GM21526 (cell line): Measurements from ENCODE around the gene DTX3.
"Not testable (repeated sequence)": the region's sequence is repeated elsewhere in the genome, so short reads cannot be mapped to it uniquely, and the experiment has no call there.

Source experiments
- ATAC-seq: cut with Tn5 transposase; IDR thresholded peaks from one replicate; pipeline ENCODE4 v1.9.1; 2021; ENCODE audit warnings: moderate library complexity; ENCODE audit not compliant: unreplicated experiment, low FRiP score

DTX3 gene

DNA sequence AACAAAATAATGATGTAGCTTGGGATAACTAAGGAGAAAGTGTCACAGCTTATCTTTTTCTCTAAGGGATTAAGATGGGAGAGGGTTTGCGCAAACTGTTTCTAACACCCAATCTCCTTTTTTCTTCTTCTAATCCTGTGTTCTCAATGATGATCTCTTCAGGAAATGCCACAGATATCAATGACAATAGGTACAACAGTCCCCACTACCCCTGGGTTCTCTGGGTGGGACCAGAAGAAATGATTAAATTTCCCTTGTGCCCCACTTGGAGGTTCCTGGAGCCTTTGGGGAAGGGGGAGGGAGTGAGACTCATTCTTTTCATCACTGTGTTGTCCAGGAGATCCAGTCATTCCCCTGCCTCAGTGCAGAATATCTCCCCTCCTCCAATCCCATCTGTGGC, 22.2 kb upstream of the DTX3 start:
- no peak for ATAC-seq

DNA sequence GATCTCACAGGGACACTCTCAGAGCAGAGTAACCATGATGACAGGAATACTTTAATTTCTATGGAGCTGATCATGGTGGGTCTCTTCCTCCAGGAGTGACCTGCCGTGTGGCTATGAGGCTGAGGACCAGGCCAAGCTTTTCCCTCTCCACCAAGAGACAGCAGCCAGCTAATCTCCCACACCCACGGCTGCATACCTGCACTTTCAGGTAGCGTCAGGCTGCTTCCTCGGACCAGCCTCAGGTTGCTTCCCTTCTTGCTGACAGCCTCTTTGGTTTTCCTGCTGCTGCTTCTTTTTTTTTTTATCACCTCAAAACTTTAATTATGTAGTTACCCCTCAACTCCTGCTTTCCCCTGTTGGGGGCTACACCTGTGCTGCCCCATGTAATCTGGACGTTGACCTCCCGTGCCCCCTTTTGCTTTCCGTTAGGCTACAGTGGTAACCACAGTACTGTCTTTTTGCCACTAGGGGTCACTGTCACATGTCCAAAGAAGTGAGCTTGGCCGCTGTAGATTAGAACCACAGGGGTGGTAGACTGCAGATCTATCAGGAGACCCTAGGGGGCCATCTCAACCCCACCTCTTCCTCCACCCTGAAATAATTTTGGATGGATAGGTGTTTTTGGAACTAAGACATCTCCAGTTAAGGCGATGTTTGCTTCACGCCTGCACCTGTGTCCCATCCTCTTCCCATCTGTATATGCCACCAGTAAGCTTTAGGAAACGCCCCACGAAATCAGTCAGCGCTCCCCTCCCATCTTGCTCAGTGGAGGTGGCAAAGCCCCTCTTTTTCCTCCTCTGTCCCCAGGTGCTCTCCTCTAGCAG, 21.4 kb upstream of the DTX3 start:
- peak; percentile 88 for ATAC-seq

DNA sequence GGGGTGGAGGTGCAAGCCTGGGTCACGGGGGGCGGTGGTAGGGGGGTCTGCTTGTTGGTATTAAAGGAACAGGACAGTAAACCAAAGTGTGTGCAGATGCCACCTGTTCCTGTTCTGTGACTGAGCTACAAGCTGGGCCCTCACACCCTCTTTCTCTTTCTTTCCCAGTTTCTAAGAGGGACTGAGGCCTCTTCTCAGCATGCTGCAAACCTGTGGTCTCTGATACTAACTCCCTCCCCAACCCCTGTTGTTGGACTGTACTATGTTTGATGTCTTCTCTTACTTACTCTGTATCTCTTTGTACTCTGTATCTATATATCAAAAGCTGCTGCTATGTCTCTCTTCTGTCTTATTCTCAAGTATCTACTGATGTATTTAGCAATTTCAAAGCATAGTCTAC, 20.6 kb upstream of the DTX3 start:
- no peak for ATAC-seq

DNA sequence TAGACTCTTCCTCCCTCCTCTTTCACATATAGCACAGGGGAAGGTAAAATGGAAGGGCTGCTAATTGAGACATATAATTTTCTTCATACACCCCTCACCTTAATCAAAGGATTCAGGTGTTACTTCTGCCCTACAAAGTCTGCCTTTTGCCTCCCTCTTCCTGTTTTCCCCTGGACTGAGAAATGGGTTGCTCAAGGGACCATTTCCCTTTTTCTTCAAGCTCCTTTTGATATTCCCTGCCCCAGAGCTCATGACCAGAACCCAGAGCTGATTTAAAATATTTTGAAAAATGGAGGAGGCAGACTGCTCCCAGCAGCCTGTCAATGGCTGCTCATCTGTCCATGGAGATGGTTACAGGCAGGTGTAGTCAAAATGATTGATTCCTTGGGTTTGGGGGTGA, 19.9 kb upstream of the DTX3 start:
- no peak for ATAC-seq

DNA sequence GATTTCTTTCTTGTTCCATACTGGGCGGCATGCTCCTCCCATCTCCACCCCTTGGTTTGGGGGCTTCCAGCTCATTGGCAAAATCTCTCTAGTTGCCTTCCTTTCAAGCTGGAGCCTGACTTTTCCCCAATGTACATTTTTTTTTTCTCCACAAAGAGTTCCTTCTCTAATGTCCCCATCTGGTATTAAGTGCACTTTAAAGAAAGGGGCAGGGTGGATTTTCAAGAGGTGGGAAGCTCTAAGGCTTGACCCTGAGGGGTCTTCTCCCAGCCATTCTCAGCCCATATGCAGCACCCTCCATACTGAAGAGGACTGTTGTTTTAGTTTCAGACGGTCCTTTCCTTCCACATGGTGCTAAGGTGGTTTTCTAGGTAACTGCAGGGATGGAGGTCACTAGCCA, 19.5 kb upstream of the DTX3 start:
- no peak for ATAC-seq

DNA sequence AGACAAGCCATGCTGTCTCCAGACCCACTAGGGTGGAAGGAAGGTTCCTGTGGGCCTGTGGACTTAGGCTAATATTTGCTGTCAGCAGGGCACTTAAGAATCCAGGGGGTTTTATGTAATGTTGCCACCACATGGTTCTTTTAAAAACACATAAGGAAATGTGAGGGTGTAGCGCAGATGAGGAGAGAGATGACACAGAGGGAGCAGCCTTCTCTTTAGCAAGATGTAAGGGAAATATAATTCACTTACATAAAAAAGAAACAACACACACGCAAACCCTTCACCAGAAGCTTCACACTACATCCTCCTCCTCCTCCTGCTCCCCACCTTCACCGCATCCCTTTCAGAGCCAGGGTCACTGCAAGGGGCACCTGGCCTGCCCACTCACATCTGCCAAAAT, 18.5 kb upstream of the DTX3 start:
- no peak for ATAC-seq

DNA sequence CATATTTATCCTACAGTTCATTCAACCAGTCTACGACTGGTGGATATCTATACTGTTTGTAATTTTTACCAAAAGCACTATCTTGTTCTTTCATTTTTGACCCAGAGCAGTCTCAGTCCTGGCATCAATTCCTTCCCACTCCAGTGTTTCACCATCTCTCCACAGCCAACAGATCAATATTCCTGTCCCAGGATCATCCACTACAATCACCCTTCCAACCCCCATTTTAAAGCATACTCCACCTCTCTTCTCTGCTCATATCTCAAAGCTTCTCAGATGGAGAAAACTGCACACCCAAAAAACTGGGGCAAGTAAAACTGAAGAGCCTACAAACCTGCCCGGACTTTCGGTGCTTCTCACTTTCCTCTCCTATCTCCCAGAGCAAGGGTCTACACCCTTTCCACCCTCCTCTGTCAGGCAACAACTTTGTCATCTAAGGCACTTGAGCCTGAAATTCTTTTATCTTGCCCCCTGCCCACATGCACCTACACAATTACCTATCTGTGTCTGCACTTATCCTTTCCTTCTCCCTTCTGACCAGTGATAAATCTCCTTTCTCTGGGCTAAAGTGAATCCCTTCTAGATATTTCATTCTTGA, 17.7 kb upstream of the DTX3 start:
- ATAC-seq: no peak

DNA sequence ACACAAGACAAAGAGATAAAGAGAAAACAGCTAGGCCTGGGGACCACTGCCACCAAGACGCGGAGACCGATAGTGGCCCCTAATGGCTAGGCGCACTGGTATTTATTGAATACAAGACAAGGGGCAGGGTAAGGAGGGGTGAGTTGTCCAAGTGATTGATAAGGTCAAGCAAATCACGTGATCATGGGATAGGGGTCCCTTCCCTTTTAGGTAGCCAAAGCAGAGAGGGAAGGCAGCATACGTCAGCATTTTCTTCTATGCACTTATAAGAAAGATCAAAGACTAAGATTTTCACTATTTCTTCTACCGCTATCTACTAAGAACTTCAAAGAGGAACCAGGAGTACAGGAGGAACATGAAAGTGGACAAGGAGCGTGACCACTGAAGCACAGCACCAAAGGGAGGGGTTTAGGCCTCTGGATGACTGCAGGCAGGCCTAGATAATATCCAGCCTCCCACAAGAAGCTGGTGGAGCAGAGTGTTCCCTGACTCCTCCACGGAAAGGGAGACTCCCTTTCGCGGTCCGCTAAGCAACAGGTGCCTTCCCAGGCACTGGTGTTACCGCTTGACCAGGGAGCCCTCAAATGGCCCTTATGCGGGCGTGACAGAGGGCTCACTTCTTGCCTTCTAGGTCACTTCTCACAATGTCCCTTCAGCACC, 15.5 kb upstream of the DTX3 start:
- ATAC-seq: not testable (repeated sequence)

DNA sequence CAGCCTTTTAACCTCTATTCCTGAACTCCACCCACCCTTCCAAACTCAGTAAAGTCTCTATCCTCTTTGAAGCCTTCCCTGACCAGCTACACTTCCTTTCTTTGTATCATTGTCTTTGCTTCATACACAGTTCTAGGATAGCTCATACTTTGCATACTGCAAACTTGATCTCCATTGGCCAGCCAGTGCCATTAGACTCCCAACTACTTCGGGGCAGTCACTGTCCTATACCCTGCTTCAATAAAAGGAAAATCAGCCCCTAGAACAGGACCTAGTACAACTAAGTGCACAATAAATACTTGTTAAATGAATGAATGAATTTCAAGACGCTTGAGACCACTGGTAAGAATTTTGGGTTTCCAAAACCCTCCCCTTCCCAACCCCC, 14.2 kb upstream of the DTX3 start:
- ATAC-seq: no peak

DNA sequence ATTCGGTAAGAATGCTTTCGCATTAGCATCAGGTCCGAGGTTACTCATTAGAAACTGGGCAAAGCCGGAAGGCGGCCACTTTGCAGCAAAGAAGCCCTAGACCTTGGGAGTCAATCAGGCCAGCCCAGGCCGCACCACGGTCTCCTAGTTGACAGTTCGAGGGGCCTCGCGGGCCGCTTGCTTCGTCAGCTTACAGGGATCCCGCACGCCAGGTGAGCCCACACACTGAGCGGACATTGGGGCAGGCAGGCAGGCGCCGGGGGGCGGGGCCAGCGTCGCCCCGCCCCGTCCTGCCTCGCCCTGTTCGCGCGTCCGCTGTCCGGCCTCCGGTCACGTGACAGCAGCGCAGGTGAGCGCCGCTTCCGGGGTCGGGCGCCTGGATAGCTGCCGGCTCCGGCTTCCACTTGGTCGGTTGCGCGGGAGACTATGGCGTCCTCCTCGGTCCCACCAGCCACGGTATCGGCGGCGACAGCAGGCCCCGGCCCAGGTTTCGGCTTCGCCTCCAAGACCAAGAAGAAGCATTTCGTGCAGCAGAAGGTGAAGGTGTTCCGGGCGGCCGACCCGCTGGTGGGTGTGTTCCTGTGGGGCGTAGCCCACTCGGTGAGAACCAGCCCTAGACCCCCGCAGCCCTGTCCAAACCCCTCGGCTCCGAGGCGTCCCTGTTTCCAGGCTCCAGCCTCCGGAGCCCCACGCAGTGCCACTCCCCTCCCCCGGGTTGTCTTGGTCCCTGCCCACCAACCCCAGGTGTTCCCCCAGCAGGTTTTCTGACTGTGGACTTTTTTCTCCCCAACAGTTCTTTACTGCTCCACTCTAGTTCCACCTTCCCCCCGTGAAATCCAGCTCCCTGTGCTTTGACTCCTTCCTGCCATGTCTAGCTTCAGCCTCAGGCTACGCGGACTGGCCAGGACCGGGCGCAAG, 13.5 kb upstream of the DTX3 start, which contains the start of gene PIP4K2C:
Gene PIP4K2C, plus strand, starts transcription at position 329 of the 918 bp plus-strand sequence. Its CDS starts 98 bp downstream, at position 427.
- peak; percentile 88 for ATAC-seq

DNA sequence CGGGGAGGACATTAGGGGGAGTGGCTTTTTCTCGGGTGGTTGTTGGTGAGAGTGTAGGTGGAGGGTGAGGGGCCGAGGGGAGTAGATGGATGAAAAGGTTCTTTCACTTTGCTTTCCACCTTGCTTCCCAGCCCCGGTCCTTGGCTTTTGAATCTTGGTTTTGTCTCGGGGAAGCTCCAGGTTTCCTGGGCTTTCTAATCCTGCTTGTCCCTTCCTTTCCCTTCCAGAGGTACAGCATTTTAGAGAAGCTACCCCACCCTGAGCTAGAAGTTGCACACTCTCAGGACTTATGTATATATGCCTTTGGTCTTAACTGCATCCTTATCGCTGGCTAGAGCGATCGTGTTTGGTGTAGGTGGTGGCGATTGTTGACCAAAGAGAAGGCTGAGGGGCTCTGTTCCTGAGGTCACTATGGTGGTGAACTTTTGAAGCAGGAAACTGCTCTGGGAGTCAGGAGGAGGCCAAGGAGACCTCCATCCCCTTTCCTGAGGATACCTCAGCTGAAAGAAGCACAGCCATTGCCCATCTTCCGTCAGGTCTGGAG, 12.8 kb upstream of the DTX3 start:
- no peak for ATAC-seq

DNA sequence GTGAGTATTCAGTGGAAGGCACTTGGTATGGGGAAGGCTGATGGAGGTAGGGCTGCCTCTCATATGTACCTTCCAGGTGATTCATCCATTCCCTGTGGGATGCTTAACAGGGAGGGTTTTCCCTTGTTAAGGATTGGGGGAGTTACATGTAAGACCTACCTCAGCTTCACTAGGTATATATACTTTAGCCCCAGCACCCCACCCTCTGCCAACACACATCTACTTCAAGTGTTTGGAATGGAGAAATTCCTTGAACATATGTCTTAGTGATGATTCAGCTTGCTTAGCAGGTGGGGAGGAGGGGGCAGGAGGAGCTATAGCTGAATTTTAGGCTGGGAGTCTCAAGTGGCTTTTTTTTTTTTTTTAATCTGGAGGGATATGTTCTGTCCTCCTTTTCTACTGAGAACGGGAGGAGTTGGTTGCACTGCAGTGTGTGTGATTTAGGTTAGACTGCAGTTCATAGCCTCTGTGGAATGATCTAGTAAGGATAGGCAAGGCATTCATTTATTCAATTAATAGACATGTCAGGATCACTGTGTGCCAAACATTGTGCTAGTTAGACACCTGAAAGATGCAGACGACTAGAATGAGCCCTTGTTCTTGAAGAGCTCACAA, 12.0 kb upstream of the DTX3 start:
- no peak for ATAC-seq

DNA sequence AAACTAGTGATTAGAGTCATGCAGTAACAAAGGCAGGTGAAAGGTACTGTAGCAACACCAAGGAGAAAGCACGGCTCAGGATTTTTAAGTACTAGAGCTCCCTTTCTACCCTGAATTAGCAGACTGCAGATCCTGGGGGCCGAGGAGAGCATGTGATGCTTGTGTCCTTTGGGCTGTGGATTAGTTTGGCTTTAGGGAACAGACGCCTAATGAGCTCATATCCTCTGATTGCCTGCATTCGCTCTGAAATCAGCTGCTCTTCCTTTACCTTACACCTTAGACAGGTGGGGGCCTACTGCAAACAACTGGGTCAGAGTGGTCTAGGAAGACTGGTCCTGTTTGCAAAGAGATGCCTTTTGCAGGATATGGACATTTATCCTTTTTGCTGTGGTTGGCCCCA, 11.4 kb upstream of the DTX3 start:
- no peak for ATAC-seq

DNA sequence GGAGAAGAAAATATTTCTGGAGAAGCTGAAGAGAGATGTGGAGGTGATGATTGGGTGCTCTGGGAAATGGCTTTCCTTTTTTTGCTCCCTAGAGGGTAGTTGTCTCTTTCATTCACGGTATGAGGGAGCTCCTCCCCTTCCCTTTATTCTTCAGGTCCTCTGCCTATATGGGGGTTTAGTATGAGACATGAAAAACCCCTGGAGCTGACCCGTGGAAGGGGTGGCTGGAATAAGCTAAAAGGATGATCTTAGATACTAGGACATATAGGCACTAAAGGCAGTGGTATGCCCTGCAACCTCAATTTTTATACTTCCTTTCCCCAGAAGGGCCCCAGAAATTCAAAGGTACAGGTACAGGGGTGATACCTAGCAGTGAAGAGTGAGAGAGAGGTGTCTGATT, 4.2 kb upstream of the DTX3 start:
- ATAC-seq: no peak

DNA sequence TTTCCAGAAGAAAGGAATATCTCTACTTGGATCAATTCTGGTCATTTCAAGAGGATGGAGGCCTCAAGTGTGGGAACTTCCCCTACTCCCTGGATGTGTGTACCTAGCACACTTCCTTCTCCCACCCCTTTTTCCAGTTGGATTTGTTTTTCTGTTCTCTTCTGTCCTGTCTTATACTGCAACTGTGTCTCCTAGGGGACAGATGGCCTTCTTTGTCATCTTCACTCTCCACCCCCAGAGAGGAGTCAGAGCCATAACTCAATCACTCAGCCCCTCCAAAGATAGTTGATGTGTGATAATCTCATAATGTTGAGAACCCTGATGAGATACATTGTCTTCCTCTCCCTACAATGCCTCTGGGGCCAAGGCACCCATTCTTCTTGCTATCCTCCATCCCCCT, 2.1 kb upstream of the DTX3 start:
- ATAC-seq: no peak

DNA sequence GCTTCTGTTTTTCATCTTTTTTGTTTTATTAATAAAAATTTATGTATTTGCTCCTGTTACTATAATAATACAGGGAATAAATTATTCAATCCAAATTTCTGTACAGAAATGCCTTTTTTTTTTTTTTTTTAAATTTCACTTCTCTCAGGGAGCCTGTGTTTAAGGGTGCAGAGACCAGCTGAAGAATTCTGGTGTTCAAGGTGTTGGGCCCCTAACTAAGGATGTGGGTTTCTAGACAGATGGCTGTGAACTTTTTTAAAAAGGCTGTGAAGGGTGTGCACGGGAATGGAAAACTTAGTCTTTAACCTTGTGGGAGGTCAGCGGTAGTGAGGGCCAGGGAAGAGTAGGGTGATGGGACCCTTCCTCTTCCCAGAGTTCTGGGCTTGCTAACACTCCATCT, 1.3 kb upstream of the DTX3 start:
- ATAC-seq: no peak

DNA sequence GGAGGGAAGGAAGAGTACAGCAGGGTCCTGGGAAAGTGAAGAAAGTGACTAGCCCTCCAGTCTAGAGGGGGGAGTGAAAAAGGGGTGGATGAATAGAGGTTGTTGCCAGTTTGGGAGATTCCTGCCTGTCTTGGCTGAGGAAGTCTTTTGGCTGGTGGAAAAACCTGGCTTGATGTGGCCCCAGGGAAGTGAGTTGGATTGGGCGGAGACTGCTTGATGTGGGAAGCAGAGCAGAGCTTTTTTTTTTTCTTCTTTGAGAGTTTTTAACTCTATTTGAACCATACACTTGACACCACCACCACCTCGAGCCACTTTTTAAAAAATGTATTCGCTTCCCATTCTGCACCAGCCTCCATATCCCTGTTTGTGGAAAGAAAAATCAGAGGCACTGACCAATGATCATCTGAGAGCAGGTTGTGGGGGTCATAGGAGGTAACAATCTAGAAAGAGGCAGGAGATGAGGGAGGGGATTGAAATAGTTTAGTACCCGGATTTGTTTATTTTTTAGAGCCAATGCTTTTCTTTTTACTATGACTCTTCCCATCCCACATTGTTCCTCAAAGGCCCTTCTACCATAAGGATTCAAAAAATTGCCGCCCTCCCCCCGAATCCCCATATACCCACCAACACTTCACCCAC, 690 bp upstream of the DTX3 start:
- no peak for ATAC-seq

DNA sequence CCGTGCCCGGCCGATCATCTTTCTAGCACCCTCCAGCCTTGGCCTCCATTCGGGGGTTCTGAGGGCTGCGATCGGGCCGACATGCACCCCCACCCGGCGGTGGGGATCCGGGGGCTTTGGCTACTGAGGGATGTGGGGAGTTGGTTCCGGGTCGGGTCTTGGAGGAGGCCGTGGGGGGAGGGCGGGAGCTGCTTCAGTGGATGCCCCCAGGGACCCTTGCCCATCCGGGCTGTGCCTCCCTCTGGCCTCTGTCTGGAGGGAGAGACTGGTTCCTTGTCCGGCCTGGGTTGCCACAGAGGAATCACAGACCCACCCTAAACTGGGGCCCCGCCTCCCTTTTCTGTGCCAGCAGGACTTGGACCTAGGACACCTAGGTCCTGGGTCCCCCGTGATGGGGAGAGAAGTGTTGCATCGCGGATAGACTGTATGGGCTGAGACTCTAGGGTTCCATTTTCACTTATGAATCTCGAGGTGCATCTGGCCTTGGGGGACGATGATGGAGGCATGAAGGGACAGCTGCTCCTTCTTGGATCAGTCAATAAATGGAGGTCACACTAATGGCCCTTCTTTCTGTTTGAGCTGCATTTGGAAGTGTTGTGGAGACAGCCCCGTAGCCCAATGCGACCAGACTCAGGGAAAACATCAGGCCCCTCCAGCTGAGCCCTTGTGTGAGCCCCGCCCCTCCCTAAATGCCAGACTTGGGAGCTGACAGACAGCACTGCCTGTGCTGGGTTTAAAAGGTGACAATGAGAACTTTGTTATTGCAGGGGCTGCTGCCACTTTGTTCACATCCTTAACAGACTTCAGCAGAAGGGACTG, 577 bp downstream of the DTX3 start:
- no peak for ATAC-seq

DNA sequence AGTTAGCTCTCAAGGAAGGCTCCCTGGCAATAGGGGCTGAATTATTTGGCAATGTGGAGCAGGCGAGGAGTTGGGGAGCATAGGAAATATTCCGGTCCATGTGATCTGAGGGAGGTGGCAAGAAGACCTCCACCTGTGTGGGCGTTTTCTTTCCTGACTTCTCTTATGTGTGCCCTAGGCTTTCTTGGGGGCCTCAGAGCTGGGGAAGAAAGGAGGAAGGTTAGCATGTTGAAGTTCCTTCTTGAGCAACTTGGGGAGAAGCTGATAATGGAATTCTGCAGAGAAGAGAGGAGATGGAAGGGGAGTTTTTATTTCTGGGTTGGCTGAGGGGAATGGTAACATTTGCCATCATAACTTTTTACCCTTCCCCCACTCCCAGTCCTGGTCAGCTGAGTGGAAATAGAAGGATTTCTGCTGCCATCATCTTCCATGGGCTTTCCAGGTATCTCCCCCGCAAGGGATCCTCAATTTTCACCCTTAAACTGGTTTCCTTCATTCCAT, 1.2 kb downstream of the DTX3 start:
- ATAC-seq: no peak
